NK-92 (cell line): ENCODE measurements around the gene SMIM10.
"Not testable (repeated sequence)": the region's sequence is repeated elsewhere in the genome, so short reads cannot be mapped to it uniquely, and the experiment has no call there.

ENCODE experiments used
- DNase-seq: peaks from one replicate; lab custom pipeline; 2025; ENCODE audit not compliant: unreplicated experiment; lab: John Stamatoyannopoulos, UW

Gene SMIM10

GRCh38 chrX:134990801-134991481, at the start of gene SMIM10:
Gene SMIM10 (plus strand): TSS chrX:134990991. CDS start chrX:134991096, 105 bp downstream.
- DNase-seq: no peak

GRCh38 chrX:134946364-134946763, 44.4 kb upstream of the SMIM10 start:
- not testable (repeated sequence) for DNase-seq

GRCh38 chrX:134948333-134949241, 42.2 kb upstream of the SMIM10 start:
- DNase-seq: no peak

GRCh38 chrX:134949271-134949670, 41.5 kb upstream of the SMIM10 start:
- DNase-seq: no peak

- no peak for DNase-seq
Measured at GRCh38 chrX:134957836-134958235, 33.0 kb upstream of the SMIM10 start.

GRCh38 chrX:134960366-134960765, 30.4 kb upstream of the SMIM10 start:
- DNase-seq: not testable (repeated sequence)

GRCh38 chrX:134963041-134963440, 27.8 kb upstream of the SMIM10 start:
- DNase-seq: no peak

- DNase-seq: no peak
Measured at GRCh38 chrX:134969726-134970125, 21.1 kb upstream of the SMIM10 start.

- no peak for DNase-seq
Measured at GRCh38 chrX:134971926-134972325, 18.9 kb upstream of the SMIM10 start.

GRCh38 chrX:134975516-134975915, 15.3 kb upstream of the SMIM10 start:
- DNase-seq: no peak

GRCh38 chrX:134981910-134982309, 8.9 kb upstream of the SMIM10 start:
- no peak for DNase-seq

- no peak for DNase-seq
Measured at GRCh38 chrX:134982748-134983147, 8.0 kb upstream of the SMIM10 start.

GRCh38 chrX:134985479-134985878, 5.3 kb upstream of the SMIM10 start:
- no peak for DNase-seq

GRCh38 chrX:134990475-134990800, 353 bp upstream of the SMIM10 start:
- no peak for DNase-seq

- DNase-seq: no peak
Measured at GRCh38 chrX:134997646-134998045, 6.9 kb downstream of the SMIM10 start.

GRCh38 chrX:134998246-134998645, 7.5 kb downstream of the SMIM10 start:
- DNase-seq: no peak

- DNase-seq: no peak
Measured at GRCh38 chrX:134999469-134999868, 8.7 kb downstream of the SMIM10 start.

- no peak for DNase-seq
Measured at GRCh38 chrX:135000516-135000915, 9.7 kb downstream of the SMIM10 start.

GRCh38 chrX:135003876-135004623, 13.3 kb downstream of the SMIM10 start:
- peak; percentile 10 for DNase-seq

GRCh38 chrX:135006187-135006586, 15.4 kb downstream of the SMIM10 start:
- DNase-seq: no peak

GRCh38 chrX:135009057-135009610, 18.3 kb downstream of the SMIM10 start:
- no peak for DNase-seq
